Astrocyte of the hippocampus (primary cell): ENCODE measurements around the gene ANKRD35.

Source experiments
- DNase-seq: peaks from one replicate; pipeline ENCODE4 v3.0.0; 2011; ENCODE audit warnings: low read depth, low spot score

The ANKRD35 gene

DNA sequence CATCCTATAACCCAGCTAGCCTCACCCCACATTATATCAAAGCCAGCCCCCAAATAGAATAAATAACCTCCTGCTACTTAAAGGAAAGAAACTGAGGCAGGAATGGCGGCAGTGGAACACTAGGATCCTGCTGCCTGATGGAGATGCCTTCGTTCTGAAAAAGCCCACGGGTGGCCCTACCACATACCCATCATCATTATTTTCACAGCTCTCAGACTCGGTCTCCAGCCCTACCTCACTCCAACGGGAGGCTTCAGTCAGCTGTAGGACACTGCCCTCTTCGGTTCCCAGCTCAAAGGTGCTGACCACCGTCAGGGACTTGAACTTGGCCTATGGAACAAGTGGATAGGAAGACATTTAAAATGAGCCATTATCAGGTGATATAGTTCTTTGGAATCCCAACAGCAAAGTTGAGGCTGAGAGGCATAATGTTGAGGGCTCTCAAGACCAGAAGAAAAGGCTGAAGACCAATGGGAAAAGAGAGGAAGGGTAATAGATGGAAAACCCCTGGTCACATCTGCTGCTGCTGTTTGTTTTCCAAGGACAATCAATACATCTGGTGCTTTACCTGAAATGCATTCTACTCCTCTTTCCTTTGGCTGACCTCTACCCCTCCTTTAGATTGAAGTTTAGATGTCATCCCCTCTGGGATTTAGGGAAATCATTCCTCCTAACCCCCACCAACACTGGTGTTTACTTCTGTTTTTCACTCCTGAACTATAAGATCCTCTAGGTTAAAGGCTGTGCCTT lies 7.8 kb upstream of the ANKRD35 start:
- DNase-seq: no peak

DNA sequence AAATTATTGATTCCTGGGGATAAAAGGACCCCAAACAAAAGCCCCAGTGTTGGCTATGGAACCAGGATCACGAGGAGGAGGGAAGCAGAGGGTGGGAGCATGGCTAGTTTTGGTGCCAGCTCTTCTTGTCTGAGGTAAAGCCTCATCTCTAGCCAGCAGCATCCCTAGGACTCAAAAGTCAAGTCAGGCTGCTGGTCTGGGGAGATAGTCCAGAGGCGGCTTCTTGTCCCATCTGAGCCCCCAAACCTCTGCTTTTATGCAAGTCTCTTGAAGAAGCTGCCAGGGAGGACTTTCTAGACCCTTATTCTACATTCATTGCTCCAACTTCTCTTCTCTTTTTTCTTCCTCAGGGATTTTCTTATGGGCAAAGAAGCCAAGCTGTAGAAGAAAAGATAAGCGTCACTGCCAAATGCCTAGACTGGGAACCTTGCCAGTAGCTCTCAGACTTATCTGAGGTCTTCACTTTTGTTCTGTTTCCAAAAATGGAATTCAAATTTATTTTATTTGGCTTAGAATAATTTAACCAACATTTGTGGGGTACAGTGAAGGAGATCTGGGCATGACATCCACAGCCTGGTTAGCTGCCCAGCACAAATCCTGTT lies 6.9 kb upstream of the ANKRD35 start:
- peak; percentile 69 for DNase-seq

DNA sequence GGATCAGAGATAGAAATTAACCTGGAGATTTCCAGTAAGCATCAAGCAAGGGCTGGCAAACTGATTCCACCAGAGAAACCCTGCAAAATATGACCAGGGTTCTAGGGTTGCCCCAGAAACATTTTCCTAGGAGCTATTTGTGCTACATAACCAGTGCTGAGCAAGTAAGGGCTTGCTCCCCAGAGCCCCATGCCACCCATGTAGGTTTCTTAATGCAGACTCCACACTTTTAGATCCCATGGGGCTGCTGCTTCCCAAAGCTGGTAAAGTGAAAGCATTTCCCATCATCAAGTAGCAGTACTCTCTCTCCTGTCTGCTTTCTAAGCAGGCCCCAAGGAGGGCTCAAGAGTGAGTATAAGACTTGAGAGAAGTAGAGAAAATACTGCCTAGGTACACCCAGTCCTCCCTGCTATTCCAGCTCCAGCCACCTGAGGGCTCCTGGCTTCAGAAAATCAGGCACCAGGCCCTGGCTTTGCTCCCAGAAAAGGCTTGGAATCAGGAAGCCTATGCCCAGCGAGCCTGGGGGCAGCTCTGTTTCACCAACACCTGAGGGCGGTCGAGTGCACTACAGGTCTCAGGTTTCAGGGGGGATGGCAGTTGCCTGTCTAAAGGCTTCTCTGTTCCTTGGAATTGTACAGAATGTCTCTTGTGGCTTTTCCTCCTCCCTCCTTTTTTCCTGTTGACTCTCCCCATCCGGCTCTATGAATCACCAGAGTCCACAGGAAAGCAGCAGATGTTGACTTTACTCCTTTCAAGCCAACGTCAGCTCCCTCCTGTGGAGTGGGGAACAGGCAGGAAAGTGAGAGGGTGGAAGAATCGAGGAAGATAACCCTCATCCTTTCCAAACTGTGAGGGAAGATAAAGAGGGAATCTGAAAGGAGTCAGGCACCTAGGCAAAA lies 6.2 kb upstream of the ANKRD35 start:
- peak; percentile 99 for DNase-seq

DNA sequence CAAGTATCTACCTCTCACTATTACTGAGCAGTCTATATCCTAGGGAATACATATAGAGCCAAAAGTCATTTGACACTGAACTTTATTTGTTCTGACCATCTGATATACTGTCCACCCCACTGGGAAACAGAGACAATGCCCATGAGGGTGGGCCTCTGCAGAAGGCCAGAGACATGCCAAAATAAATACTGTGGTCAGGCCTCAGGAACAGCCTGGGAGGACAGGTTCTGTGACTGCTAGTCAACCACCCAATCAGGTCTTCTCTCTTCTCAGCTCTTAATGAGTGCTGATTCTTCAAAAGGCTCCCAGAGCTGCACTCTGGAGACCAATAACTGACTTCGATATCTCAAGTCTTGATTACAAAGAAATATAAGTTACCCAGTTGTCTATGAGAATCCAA lies 5.5 kb upstream of the ANKRD35 start:
- peak; percentile 79 for DNase-seq

DNA sequence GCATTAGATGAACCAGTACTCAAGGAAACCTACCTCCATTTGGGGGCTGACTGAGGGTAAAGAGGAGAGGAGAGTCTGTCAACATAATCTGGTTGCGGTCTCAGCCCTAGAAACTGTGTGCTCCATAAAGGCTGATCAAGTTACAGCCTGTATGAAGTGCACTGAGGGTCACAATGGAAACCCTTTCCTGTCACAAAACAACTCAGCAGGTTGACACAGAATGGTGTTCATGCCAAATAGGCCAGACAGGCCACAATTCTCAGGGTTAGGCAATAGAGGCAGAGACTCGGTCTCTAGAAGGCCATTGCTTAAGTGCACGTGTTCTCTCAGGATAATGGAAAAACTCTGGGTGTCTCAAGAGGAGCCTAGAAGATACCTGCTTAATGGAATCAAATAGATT lies 4.1 kb upstream of the ANKRD35 start:
- DNase-seq: no peak

DNA sequence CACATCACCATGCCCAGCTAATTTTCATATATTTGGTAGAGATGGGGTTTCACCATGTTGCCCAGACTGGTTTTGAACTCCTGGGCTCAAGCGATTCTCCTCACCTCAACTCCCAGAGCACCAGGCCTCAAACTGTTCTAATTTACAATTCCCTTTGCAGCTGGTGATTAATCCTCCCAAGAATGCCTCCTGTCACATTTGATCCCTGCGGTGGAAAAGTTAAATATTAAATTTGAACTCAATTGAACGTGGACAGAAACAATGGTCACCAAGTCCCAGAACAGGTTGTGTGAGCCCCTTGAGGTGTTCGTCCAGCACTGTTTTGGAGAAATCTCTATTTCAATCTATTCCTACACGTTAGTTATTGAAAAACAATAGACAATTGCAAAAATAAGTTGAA lies 2.0 kb upstream of the ANKRD35 start:
- peak; percentile 39 for DNase-seq

DNA sequence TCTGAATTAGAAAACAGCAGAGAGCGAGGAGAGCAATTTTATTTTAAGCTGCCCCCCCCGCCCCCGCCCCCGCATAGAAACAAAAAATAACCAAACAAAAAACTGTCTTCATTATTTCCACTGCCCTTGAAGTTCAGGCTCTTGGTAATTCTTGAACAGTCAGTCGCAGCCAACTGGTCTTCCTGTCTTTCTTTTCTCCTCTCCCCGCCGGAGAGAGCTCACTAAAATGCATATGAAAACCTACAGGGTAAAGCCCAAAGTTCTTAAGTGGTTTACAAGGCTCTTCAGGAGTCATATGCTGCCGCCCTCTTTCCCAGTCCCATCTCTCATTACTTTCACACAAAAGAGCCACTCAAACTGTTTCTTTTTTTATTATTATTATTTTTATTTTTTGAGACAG lies 1.1 kb upstream of the ANKRD35 start:
- no peak for DNase-seq

DNA sequence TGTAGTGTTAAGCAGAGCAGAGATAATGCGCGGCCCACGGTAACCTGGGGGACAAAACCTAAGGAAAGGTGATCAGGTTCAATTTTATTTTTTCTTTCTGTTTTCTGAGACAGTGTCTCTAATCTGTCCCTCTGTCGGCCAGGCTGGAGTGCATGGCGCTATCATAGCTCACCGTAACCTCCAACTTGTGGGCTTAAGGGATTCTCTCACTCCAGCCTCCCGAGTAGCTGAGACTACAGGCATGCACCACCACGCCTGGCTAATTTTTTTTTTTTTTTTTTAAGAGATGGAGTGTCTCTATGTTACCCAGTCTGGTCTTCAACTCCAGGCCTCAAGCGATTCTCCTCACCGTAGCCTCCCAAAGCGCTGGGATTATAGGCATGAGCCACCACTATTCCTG lies 724 bp upstream of the ANKRD35 start:
- DNase-seq: no peak

DNA sequence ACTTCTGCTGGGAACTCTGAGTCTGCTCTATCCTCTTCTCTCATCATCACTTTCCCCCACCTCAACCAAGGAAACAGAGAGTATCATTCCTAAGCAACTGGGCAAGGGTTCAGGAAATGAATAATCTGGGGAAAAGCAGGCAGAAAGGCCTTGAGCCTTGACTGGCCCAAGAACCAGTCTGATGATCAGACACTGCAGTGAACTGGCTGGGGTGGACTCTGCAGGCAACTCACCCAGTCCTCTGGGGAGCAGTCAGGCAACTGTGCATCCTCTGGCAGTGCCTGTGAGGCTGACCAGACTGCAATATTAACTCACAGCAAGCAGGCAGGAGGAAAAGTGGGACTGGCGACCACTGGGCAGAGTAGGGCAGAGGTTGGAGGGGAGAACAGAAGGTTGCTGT lies 991 bp downstream of the ANKRD35 start:
- DNase-seq: no peak

DNA sequence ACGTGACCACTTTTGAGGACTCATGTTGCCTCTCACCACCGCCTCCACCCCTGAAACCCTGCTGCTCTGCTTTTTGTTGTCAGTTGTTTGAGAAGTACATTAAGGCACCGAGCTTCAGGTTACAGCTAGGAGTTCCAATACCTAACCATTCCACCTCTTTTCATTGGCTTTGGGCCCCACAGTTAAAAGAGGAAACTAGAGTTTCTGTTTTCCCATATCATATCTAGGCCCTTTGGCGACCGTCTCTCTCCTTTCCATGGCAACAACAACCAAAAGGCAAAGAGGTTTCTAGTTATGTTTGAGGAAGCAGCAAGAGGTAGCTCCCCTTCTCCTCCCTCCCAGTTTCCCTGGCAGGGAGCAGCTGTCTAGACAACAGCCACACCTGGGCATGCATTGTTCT lies 5.9 kb downstream of the ANKRD35 start:
- no peak for DNase-seq

DNA sequence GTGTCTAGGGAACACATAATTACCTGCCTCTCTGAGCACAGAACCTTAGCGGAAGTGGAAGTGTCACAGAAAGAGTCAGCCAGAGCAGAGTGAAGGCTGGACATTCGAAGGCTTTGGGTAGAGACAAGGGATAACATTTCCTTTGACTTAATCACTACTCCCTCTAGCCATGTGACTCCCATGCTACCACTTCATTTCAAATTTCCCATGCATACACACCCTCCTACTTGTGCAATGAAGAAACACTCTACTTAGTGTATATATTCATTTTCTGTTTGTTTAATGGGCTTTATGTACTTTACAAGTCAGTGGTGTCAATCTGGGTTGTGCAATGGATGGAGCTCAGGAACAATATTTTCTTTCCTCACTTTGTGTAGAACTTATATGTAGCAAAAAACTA lies 6.9 kb downstream of the ANKRD35 start:
- no peak for DNase-seq

DNA sequence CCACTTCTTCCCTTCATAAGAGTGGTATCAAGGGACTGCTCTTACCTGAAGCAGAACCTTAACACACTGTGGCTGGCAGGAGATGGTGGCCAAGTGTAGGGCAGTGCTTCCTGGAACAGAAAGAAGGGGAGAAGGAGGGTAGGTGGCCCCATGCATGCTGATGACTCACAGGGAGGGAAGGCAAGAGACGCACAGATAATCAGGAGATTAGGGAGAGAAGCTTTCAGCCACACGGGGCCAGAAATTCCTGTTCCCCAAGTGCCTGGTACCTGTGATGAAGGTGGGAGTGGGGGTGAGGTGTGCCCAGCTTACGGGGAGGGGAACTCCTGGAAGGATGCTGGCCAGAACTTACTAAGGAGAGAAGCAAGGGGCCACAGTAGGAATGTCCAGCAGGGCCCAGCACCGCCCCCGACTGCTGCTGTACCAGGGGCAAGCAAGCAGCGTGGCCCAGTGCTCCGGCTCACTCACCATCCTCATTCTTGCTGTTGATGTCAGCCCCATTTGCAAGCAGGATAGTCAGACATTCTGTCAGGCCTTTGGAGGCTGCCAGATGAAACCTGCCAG lies 7.7 kb downstream of the ANKRD35 start:
- no peak for DNase-seq

DNA sequence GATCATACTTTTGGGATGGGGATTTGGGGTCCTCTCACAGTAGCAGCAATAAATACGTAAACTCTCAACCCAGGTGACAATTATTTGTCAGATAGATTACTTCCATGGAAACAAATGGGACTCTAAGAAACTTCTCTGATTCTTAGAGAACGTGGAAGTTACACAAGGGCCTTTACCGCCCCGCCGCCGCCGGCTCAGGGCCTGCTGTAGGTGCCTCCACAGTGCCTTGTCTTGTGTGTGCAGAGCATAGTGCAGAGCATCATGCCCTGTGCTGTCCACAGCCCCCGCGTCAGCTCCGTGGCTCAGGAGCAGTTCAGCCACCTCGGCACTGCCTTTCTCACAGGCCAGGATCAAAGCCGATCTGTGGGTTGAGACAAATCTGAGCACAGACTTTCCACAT lies 11.0 kb downstream of the ANKRD35 start:
- no peak for DNase-seq

DNA sequence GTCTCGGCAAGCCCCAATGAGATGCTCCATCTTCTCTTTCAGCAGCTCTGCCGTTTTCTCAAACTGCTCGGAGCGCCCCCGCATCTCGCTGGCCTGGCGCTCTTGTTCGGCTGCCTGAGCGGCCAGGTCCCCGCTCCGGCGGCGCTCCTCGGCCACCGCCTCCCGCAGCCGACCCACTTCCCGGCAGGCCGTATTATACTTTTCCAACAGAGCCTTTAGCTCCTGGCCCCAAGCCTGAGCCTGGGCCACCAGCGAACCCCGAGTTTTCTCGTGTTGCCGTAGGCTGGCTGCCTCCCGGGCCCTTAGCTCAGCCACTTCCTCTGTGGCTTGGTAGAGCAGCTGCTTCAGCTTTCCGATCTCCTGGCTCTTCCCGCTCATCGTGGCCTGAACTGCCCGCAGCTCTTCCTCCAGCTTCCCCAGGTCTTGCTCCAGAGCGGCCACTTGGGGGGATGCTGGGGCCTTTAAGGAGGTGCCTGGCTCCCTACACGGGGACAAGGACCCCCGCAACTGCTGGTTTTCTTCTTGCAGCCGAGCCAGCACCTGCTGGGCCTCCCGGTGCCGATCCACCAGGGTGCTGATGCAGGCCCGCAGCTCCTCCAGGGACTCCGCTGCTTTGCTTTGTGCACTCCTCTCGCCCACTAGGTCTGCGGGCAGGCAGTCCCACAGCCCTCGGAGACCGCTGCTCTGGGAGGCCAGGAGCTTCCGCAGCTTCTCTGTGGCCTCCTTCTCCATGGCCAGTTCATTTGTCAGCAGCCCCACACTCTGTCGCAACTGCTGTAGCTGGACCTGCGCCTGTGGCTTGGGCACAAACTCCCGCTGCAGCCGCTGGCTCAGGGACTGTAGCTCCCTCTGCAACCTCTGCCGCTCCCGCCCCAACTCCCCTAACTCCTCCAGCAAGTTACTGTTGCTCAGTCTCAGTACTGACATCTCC lies 13.4 kb downstream of the ANKRD35 start:
- DNase-seq: peak; percentile 64

DNA sequence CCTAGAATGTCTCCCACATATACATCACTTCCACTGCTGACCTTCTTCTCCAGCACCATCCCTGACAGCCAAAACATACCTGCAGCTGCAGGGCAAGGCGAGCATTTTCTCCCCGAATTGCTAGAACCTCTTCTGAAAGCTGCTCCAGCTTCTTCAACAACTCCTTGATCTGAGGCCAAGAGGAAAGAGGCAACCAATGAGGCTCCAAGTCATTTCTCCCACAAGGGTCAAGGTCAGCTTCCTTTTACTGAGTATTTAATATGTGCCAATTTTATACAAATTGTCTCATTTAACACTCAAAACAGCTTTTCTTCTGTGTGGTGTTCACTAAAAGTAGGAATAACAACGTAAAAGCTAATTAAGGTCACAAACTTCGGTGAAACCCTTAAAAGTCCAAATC lies 17.4 kb downstream of the ANKRD35 start:
- DNase-seq: no peak

DNA sequence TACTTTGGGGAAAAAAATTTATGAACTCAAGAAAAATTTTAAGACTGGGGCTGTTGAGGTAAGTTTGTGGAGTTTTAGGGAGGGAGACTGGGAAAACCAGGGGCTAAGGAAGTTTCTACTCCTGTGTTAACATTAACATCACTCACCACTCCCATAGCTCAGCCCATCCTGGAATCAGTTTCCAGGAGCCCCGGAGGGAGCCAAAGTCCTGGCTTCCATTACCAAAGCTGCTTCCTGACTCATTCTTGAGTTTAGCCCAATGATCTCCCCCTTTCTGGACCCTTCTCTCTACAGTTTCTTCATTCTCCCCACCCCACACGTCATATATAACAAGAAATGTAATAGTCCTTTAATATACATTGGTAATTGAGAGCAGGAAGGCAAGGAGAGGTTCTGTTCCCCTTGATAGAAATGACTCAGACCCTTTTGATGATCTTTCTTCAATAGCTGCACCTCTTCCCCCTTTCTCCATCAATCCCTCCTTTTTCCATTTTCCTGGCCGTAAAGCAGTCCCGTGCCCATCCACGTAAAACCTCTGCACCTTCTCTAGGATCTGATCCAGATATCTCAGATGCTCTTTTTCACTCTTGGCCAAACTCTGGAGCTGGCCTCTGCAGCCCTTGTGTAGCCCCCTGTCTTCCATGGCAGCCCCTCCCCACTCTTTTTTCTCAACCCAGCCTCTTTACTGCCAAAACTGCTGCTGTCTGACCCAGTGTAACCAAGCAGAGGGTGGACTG lies 22.2 kb downstream of the ANKRD35 start:
- no peak for DNase-seq

DNA sequence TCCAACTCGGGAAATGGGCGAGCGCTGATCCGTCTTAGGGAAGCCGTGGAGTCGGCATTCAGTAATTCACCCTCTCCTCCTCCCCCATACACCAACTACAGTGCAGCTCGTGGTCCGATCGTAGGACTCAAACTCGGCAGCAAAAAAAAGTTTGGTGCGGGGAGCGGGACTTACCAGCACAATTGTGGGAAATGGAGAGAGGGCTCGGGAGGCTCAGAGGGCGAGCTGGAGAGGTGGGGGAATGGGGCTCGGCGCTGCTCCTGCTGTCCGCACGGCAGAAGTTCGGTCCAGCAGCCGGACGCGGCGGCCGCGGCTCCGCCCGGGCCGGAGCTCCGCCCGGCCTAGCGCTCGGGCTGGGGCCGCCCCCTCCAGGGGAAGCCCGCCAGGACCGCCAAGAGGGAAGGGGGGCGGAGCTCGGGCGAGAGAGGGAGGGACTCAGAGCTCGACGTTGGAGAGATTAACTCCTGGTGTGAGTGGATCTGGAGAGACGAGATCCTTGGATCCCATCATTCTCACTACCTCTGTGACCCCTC lies 26.1 kb downstream of the ANKRD35 start:
- peak; percentile 95 for DNase-seq

DNA sequence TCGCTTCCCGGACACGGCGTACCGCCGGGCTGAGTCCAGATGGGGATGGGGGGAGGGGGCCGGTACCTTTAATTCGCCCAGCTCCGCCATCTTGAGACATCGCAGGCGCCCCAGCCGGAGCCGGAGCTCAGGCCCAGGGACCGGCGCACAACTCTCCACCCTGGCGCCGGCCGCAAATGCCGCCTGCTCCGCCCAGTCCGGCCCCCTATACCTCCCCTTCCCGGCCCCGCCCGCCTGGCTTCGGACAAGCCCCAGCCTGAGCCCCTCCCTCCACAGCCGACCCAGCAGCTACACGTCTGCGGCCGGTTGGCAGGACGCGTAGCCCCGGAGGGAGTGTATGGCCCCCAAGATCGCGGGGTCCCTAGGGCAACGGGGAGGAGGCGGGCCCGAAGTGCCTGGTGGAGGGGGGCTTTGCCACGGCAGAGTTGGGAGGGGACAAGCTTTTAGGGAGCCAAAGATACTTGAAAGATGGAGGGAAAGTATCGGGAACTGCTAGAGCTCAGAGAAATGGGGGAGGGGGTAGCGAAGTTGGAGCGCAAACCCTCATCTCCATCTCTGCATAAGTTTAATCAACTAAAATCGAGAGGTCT lies 26.7 kb downstream of the ANKRD35 start, which contains the start of gene PIAS3:
Gene PIAS3, minus strand, starts transcription at position 181 of the 590 bp plus-strand sequence. Its CDS starts 91 bp downstream, at position 90.
- peak; percentile 99 for DNase-seq

DNA sequence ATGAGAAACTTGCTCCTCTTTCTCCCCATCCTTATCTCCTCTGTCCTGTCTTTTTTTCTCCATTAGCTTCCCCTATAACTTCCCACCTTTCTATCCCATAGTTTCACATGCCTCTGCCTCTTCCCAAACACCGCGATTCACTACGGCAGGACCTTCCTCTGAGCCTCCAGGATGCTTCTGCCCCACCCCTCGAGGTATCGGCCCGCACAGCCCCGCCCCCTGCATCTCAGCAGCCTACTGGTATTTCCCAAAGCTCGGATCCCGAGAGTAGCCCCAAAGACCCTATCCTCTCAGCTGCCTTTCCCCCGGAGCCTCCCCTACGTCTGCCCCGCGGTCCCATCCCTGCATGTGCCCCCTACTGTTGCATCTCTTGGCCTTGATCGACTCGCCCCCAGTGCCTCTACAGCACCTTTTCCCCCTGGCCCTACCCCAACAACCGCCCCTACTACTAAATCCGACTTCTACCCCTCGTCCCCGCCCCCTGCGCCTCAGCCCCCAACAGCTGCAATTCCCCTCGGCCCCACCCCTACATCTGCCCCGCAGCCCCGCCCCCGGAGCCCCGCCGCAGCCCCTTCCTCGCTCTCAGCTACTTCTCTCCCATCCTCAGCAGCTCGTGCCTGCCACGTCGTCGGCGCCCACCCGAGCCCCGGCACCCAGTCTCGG lies 27.3 kb downstream of the ANKRD35 start:
- DNase-seq: peak; percentile 63
